ENCODE data around the gene COLQ.

The COLQ gene

GRCh38 chr3:15454965-15455364 lies 66.5 kb downstream of the COLQ start:
- no peak for DNase-seq (ENCODE audit: low read depth in 2 of 2)

GRCh38 chr3:15453991-15454625 lies 67.4 kb downstream of the COLQ start:
- DNase-seq (ENCODE audit: low read depth in 2 of 2), result no peak

GRCh38 chr3:15453501-15453900 lies 68.0 kb downstream of the COLQ start:
- DNase-seq (ENCODE audit: low read depth in 2 of 2), result no peak

GRCh38 chr3:15452961-15453360 lies 68.5 kb downstream of the COLQ start:
- no peak for DNase-seq (ENCODE audit: low read depth in 2 of 2)

- DNase-seq (ENCODE audit: low read depth in 2 of 2), result no peak
Measured at GRCh38 chr3:15452156-15452555, 69.3 kb downstream of the COLQ start.

- DNase-seq (ENCODE audit: low read depth in 2 of 2), result no peak
Measured at GRCh38 chr3:15451216-15452113, 70.0 kb downstream of the COLQ start.

- DNase-seq (ENCODE audit: low read depth in 2 of 2), result no peak
Measured at GRCh38 chr3:15450438-15451215, 70.9 kb downstream of the COLQ start.

GRCh38 chr3:15449489-15450224 lies 71.8 kb downstream of the COLQ start:
- DNase-seq (ENCODE audit: low read depth in 2 of 2), result no peak

- DNase-seq (ENCODE audit: low read depth in 2 of 2), result no peak
Measured at GRCh38 chr3:15443826-15444524, 77.5 kb downstream of the COLQ start.

- DNase-seq (ENCODE audit: low read depth in 2 of 2), result no peak
Measured at GRCh38 chr3:15440891-15441290, 80.6 kb downstream of the COLQ start.

GRCh38 chr3:15439476-15439875 lies 82.0 kb downstream of the COLQ start:
- no peak for DNase-seq (ENCODE audit: low read depth in 2 of 2)

GRCh38 chr3:15438983-15439382 lies 82.5 kb downstream of the COLQ start:
- no peak for DNase-seq (ENCODE audit: low read depth in 2 of 2)

- DNase-seq (ENCODE audit: low read depth in 2 of 2), result no peak
Measured at GRCh38 chr3:15436246-15436645, 85.3 kb downstream of the COLQ start.

GRCh38 chr3:15434756-15435155 lies 86.8 kb downstream of the COLQ start:
- no peak for DNase-seq (ENCODE audit: low read depth in 2 of 2)

- no peak for DNase-seq (ENCODE audit: low read depth in 2 of 2)
Measured at GRCh38 chr3:15433531-15433930, 88.0 kb downstream of the COLQ start.

- no peak for DNase-seq (ENCODE audit: low read depth in 2 of 2)
Measured at GRCh38 chr3:15431256-15431837, 90.2 kb downstream of the COLQ start.

GRCh38 chr3:15430624-15431023 lies 90.9 kb downstream of the COLQ start:
- no peak for DNase-seq (ENCODE audit: low read depth in 2 of 2)

GRCh38 chr3:15429080-15429479 lies 92.4 kb downstream of the COLQ start:
- DNase-seq (ENCODE audit: low read depth in 2 of 2), result no peak

GRCh38 chr3:15428539-15428938 lies 93.0 kb downstream of the COLQ start:
- DNase-seq (ENCODE audit: low read depth in 2 of 2), result no peak

- DNase-seq (ENCODE audit: low read depth in 2 of 2), result no peak
Measured at GRCh38 chr3:15427981-15428380, 93.5 kb downstream of the COLQ start.
